Smooth muscle cell (in vitro differentiated cells): ENCODE results near the gene SSB. TPM values are rescaled to one million over a fixed set of nuclear protein-coding genes. Genes with fewer than 3 reads are reported as not detected.
A peak's percentile ranks its signal among the peaks of the same experiment; 100 is the strongest.
"Not testable (repeated sequence)": the region's sequence is repeated elsewhere in the genome, so short reads cannot be mapped to it uniquely, and the experiment has no call there.

ENCODE experiments used
- DNase-seq: peaks from one replicate; lab custom pipeline; 2025; ENCODE audit not compliant: unreplicated experiment; lab: John Stamatoyannopoulos, UW
- H2AFZ ChIP-seq: fragments of 200-600 bp; sonication (generic); 2 replicates; pipeline ENCODE4 v1.6.0; 2016; ENCODE audit warnings: antibody characterized with exemption, low read depth, mild to moderate bottlenecking
- H3F3A ChIP-seq: fragments of 200-600 bp; sonication (generic); 2 replicates; pipeline ENCODE4 v1.6.0; 2017; ENCODE audit warnings: antibody characterized with exemption, low read depth
- H3K27ac ChIP-seq: fragments of 200-600 bp; sonication (generic); 2 replicates; pipeline ENCODE4 v1.5.1; 2016; ENCODE audit warnings: low read depth, mild to moderate bottlenecking
- H3K27me3 ChIP-seq: fragments of 200-600 bp; sonication (generic); 2 replicates; pipeline ENCODE4 v1.6.1; 2016; ENCODE audit warnings: low read depth, mild to moderate bottlenecking
- H3K36me3 ChIP-seq: fragments of 200-600 bp; sonication (generic); 2 replicates; pipeline ENCODE4 v1.5.1; 2016; ENCODE audit warnings: low read depth
- H3K4me1 ChIP-seq: fragments of 200-600 bp; sonication (generic); 2 replicates; pipeline ENCODE4 v1.5.1; 2016; ENCODE audit warnings: low read depth
- H3K4me2 ChIP-seq: fragments of 200-600 bp; sonication (generic); 2 replicates; pipeline ENCODE4 v1.6.0; 2016; ENCODE audit warnings: mild to moderate bottlenecking
- H3K4me3 ChIP-seq: fragments of 200-600 bp; sonication (generic); 2 replicates; pipeline ENCODE4 v1.5.1; 2016; ENCODE audit warnings: mild to moderate bottlenecking
- H3K79me2 ChIP-seq: fragments of 200-600 bp; sonication (generic); 2 replicates; pipeline ENCODE4 v1.6.0; 2016; ENCODE audit warnings: low read depth, mild to moderate bottlenecking
- H3K9ac ChIP-seq: fragments of 200-600 bp; sonication (generic); 2 replicates; pipeline ENCODE4 v1.6.0; 2016; ENCODE audit warnings: low read depth
- H3K9me3 ChIP-seq: fragments of 200-600 bp; sonication (generic); replicated peaks from 2 replicates; pipeline ENCODE4 v1.5.1; 2016; ENCODE audit warnings: low read depth
- H4K20me1 ChIP-seq: fragments of 200-600 bp; sonication (generic); 2 replicates; pipeline ENCODE4 v1.6.0; 2016; ENCODE audit warnings: low read depth
- WGBS: methylation state at CpG from one replicate; pipeline ENCODE4 v1.1.7; 2016; ENCODE audit warnings: low lambda C conversion rate; 5-methylcytosine and 5-hydroxymethylcytosine counted together
- polyA plus RNA-seq: library from polyadenylated mRNA; unstranded; fragments of >200 nt; fragmentation: Nextera tagmentation; extraction: Ambion mirVana; gene quantifications from 2 replicates; pipeline ENCODE4 v1.2.1, GENCODE V29; 2016
- total RNA-seq: library from RNA; depleted of rRNA; stranded (reverse); fragments of >200 nt; gene quantifications from 2 replicates; pipeline ENCODE4 v1.2.3, GENCODE V29; 2014
- TF ChIP-seq, protein P1 (sequence below): fragments of 200-600 bp; sonication (generic); IDR thresholded peaks from 2 replicates; pipeline ENCODE4 v1.5.1; 2017; ENCODE audit warnings: borderline replicate concordance, mild to moderate bottlenecking, antibody characterized with exemption; ENCODE audit not compliant: insufficient read depth, poor library complexity, severe bottlenecking

Gene SSB
- total and polyA plus RNA-seq, 2 experiments from 2014 or later: 91.5 to 95.8 TPM

- H3K4me2 ChIP-seq: no peak overlapping the region
Measured at GRCh38 chr2:169815849-169816248, 17.2 kb downstream of the SSB start.

GRCh38 chr2:169816961-169817360 is 18.3 kb downstream of the SSB start:
- not testable (repeated sequence) for H3K4me1 ChIP-seq, H3K4me2 ChIP-seq, H3K27ac ChIP-seq, DNase-seq, H3K79me2 ChIP-seq, H3K4me3 ChIP-seq, H3K9ac ChIP-seq, H3F3A ChIP-seq, H3K9me3 ChIP-seq, H3K36me3 ChIP-seq, H3K27me3 ChIP-seq, H2AFZ ChIP-seq
- peaks cover 13% of the 10 kb centered on the region for H4K20me1 ChIP-seq

More at GRCh38 chr2:169815849-169816248, 17.2 kb downstream of the SSB start:
- DNase-seq: no peak
- no peak overlapping the region for H3K4me3 ChIP-seq
- WGBS: 33% methylated on average over 1 of the region's 1 CpG
- no peaks in the 10 kb centered on the region for H3K27me3 ChIP-seq
- H3K36me3 ChIP-seq: peaks cover 13% of the 10 kb centered on the region
- peak overlapping the region; percentile 49 for H3K27ac ChIP-seq
- H4K20me1 ChIP-seq: peaks cover 19% of the 10 kb centered on the region
- TF ChIP-seq, protein P1, sequence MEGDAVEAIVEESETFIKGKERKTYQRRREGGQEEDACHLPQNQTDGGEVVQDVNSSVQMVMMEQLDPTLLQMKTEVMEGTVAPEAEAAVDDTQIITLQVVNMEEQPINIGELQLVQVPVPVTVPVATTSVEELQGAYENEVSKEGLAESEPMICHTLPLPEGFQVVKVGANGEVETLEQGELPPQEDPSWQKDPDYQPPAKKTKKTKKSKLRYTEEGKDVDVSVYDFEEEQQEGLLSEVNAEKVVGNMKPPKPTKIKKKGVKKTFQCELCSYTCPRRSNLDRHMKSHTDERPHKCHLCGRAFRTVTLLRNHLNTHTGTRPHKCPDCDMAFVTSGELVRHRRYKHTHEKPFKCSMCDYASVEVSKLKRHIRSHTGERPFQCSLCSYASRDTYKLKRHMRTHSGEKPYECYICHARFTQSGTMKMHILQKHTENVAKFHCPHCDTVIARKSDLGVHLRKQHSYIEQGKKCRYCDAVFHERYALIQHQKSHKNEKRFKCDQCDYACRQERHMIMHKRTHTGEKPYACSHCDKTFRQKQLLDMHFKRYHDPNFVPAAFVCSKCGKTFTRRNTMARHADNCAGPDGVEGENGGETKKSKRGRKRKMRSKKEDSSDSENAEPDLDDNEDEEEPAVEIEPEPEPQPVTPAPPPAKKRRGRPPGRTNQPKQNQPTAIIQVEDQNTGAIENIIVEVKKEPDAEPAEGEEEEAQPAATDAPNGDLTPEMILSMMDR: no peak
- H3K79me2 ChIP-seq: peaks cover 3% of the 10 kb centered on the region
- H3K4me1 ChIP-seq: peaks cover 6% of the 10 kb centered on the region
- no peak overlapping the region for H3K9ac ChIP-seq
- H2AFZ ChIP-seq: no peak overlapping the region
- no peaks in the 10 kb centered on the region for H3K9me3 ChIP-seq
- peaks cover 16% of the 10 kb centered on the region for H3F3A ChIP-seq

- 97% methylated on average over 6 of the region's 6 CpGs for WGBS
- not testable (repeated sequence) for H3K4me3 ChIP-seq, H3K9ac ChIP-seq, H3K36me3 ChIP-seq, H2AFZ ChIP-seq, DNase-seq, H3K4me1 ChIP-seq, H3F3A ChIP-seq, H3K4me2 ChIP-seq, H3K9me3 ChIP-seq, H3K27me3 ChIP-seq, H3K27ac ChIP-seq
- Histone ChIP-seq H3K79me2 (peaks cover 13% of the 10 kb centered on the region), H4K20me1 (peaks cover 13% of the 10 kb centered on the region)
Measured at GRCh38 chr2:169817369-169817768, 18.7 kb downstream of the SSB start.

DNA sequence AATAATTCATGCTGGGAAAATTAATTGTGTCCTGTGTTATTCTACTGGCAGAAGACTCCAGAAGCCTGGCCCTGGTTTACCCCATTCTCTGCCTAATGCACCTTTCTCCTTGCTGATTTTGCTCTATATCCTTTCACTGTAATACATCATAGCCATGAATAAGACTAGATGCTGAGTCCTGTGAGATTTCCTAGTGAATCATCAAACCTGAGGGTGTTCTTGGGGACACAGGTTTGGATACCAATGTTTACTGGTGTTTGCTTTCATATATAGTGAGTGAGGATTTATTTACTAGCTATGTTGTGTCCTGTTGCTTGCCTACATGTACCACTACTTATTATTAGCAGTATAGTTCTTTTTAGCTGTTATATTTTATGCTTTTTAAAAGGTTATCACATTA is 19.6 kb downstream of the SSB start:
- Histone ChIP-seq H2AFZ (no peak overlapping the region), H3K9me3 (no peaks in the 10 kb centered on the region), H3K79me2 (peaks cover 21% of the 10 kb centered on the region), H4K20me1 (peaks cover 12% of the 10 kb centered on the region), H3K27ac (no peak overlapping the region), H3K9ac (no peak overlapping the region), H3K36me3 (no peaks in the 10 kb centered on the region), H3K4me2 (no peak overlapping the region), H3K4me1 (peaks cover 9% of the 10 kb centered on the region), H3F3A (peaks cover 7% of the 10 kb centered on the region), H3K27me3 (no peaks in the 10 kb centered on the region), H3K4me3 (no peak overlapping the region)
- TF ChIP-seq, protein P1: no peak
- no peak for DNase-seq

DNA sequence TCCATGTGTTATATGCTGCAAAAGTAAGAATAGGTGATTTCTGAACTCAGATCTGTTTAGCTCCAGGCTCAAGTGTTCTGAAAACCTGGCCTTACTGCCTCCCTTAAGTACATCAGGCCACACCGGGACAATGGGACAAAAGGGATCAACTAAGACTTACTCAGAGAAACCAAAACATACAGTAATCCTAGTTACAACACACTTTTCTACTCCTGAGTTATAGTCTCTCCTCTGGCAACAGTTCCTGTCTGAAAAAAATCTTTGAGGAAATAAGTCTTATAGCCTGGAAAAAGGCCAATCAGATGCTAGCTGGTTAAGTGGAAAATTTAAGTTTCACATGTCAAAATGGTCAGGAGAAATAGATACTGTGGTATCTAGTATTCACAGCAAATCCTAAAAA is 20.4 kb downstream of the SSB start:
- Histone ChIP-seq H3K4me1 (peaks cover 15% of the 10 kb centered on the region), H3K9ac (no peak overlapping the region)
- WGBS: 71% methylated on average over 1 of the region's 1 CpG

DNA sequence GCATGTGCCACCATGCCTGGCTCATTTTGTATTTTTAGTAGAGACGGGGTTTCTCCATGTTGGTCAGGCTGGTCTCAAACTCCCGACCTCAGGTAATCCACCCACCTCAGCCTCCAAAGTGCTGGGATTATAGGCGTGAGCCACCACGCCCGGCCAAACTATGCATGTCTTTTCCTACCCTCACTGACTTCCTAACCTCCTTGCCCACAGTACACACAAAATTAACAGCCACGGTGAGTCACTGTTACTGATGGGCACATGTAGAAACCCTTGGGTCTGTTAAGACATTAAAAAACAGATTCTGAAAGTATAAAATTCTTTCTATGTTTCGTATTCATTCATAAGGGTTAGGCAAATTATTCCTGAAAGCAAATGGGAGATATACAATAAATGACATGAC is 21.4 kb downstream of the SSB start:
- not testable (repeated sequence) for H3K4me3 ChIP-seq, H2AFZ ChIP-seq, H3K9me3 ChIP-seq, DNase-seq, H3K27ac ChIP-seq, H3F3A ChIP-seq, H3K9ac ChIP-seq, H3K27me3 ChIP-seq, H3K4me2 ChIP-seq, H3K36me3 ChIP-seq
- Histone ChIP-seq H3K79me2 (peaks cover 29% of the 10 kb centered on the region), H3K4me1 (peaks cover 16% of the 10 kb centered on the region), H4K20me1 (peaks cover 12% of the 10 kb centered on the region)
- 75% methylated on average over 7 of the region's 7 CpGs for WGBS

More for the DNA sequence above, 20.4 kb downstream of the SSB start:
- Histone ChIP-seq H3K27me3 (no peaks in the 10 kb centered on the region), H2AFZ (no peak overlapping the region), H3F3A (peaks cover 7% of the 10 kb centered on the region), H3K36me3 (no peaks in the 10 kb centered on the region), H3K27ac (no peak overlapping the region), H3K4me3 (no peak overlapping the region), H3K4me2 (no peak overlapping the region), H4K20me1 (peaks cover 12% of the 10 kb centered on the region), H3K79me2 (peaks cover 29% of the 10 kb centered on the region), H3K9me3 (no peaks in the 10 kb centered on the region)
- no peak for DNase-seq
- TF ChIP-seq, protein P1: no peak
